HCT116 (cell line): Measurements from ENCODE around the gene FBXL13.
"Not testable (repeated sequence)": the region's sequence is repeated elsewhere in the genome, so short reads cannot be mapped to it uniquely, and the experiment has no call there.

ENCODE experiments used
- CTCF ChIP-seq, 3 experiments: fragments of 200-600 bp in 1 of 3; sonication (generic) in 1 of 3; IDR thresholded peaks in 2 of 3; conservative IDR thresholded peaks in 1 of 3; 2 replicates each; pipeline ENCODE4 v1.5.1; 2012 to 2017; ENCODE audit warnings: low read depth in 2 of 3, low read length in 2 of 3, antibody characterized with exemption in 1 of 3, borderline replicate concordance in 1 of 3, control low read depth in 1 of 3, mild to moderate bottlenecking in 1 of 3, mixed read lengths in 1 of 3, mixed run types in 1 of 3, moderate library complexity in 1 of 3; ENCODE audit not compliant: insufficient read depth in 1 of 3
- EGR1 ChIP-seq: IDR thresholded peaks from 2 replicates; pipeline ENCODE4 v1.6.1; 2012; ENCODE audit warnings: low read depth
- EZH2 ChIP-seq: fragments of 200-600 bp; sonication (generic); IDR thresholded peaks from 2 replicates; pipeline ENCODE4 v1.6.1; 2017; ENCODE audit warnings: antibody characterized with exemption, mixed run types
- FOSL1 ChIP-seq: IDR thresholded peaks from 2 replicates; pipeline ENCODE4 v1.6.1; 2012; ENCODE audit warnings: low read depth
- JUND ChIP-seq: IDR thresholded peaks from 2 replicates; pipeline ENCODE4 v1.6.1; 2012
- MAX ChIP-seq: IDR thresholded peaks from 2 replicates; pipeline ENCODE4 v1.6.1; 2012
- POLR2A ChIP-seq: IDR thresholded peaks from 2 replicates; pipeline ENCODE4 v1.7.0; 2011; ENCODE audit warnings: borderline replicate concordance; ENCODE audit not compliant: insufficient read depth, insufficient read length; ENCODE audit errors: extremely low read depth
- POLR2AphosphoS5 ChIP-seq: IDR thresholded peaks from 2 replicates; pipeline ENCODE4 v1.6.1; 2011; ENCODE audit warnings: mild to moderate bottlenecking, low read depth, low read length, moderate library complexity
- RAD21 ChIP-seq: IDR thresholded peaks from 2 replicates; pipeline ENCODE4 v1.6.1; 2012; ENCODE audit warnings: low read depth, mild to moderate bottlenecking
- REST ChIP-seq: IDR thresholded peaks from 2 replicates; pipeline ENCODE4 v1.6.1; 2012; ENCODE audit warnings: low read depth
- SIN3A ChIP-seq: IDR thresholded peaks from 2 replicates; pipeline ENCODE4 v1.6.1; 2012; ENCODE audit warnings: low read depth
- SP1 ChIP-seq: IDR thresholded peaks from 2 replicates; pipeline ENCODE4 v1.6.1; 2012; ENCODE audit warnings: low read depth
- YY1 ChIP-seq: IDR thresholded peaks from 2 replicates; pipeline ENCODE4 v1.6.1; 2011; ENCODE audit warnings: low read length, low read depth, moderate library complexity, mild to moderate bottlenecking; ENCODE audit not compliant: insufficient replicate concordance; ENCODE audit errors: extremely low read depth

- TF ChIP-seq POLR2A; CTCF (IDR thresholded peaks at IDR 0.05 in 2 of 3, conservative IDR thresholded peaks at IDR 0.05 in 1 of 3; ENCODE audit: borderline replicate concordance in 1 of 3, insufficient read depth in 1 of 3, low read depth in 2 of 3, low read length in 2 of 3); SIN3A; EZH2; MAX; JUND; RAD21; EGR1; POLR2AphosphoS5; REST; YY1; FOSL1; SP1: not testable (repeated sequence)
Observed at GRCh38 chr7:102780926-102781325, 293.7 kb downstream of the FBXL13 start.
